GM23248 (cell line): Measurements from ENCODE around the gene MVD.

Source experiments
- EZH2 ChIP-seq: fragments of 200-600 bp; sonication (generic); IDR thresholded peaks from 2 replicates; pipeline ENCODE4 v1.6.1; 2018; ENCODE audit warnings: antibody characterized with exemption, mild to moderate bottlenecking; ENCODE audit not compliant: insufficient read depth, poor library complexity, severe bottlenecking
- EZH2phosphoT487 ChIP-seq: fragments of 200-600 bp; sonication (generic); IDR thresholded peaks from 2 replicates; pipeline ENCODE4 v1.6.1; 2018; ENCODE audit warnings: antibody characterized with exemption, moderate library complexity, mild to moderate bottlenecking, low read depth; ENCODE audit not compliant: insufficient read depth

DNA sequence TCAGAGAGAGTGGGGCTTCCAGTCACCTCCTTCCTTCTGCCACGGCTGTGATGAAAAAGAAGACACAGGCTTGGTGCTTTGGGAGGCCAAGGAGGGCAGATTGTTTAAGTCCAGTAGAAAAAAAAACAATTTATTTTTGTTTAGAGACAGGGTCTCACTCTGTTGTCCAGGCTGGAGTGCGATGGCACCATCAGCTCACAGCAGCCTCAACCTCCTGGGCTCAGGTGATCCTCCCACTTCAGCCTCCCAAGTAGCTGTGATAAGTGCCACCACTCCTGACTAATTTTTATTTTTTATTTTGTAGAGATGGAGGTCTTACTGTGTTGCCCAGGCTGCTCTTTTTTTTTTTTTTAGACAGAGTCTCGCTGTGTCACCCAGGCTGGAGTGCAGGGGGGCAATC is 2.7 kb upstream of the MVD start:
- TF ChIP-seq EZH2 (no peak), EZH2phosphoT487 (no peak)
